ENCODE results near the gene HDAC9.

Gene HDAC9

GRCh38 chr7:18740579-18740988 is 245.0 kb downstream of the HDAC9 start:
- TF ChIP-seq, protein P1, sequence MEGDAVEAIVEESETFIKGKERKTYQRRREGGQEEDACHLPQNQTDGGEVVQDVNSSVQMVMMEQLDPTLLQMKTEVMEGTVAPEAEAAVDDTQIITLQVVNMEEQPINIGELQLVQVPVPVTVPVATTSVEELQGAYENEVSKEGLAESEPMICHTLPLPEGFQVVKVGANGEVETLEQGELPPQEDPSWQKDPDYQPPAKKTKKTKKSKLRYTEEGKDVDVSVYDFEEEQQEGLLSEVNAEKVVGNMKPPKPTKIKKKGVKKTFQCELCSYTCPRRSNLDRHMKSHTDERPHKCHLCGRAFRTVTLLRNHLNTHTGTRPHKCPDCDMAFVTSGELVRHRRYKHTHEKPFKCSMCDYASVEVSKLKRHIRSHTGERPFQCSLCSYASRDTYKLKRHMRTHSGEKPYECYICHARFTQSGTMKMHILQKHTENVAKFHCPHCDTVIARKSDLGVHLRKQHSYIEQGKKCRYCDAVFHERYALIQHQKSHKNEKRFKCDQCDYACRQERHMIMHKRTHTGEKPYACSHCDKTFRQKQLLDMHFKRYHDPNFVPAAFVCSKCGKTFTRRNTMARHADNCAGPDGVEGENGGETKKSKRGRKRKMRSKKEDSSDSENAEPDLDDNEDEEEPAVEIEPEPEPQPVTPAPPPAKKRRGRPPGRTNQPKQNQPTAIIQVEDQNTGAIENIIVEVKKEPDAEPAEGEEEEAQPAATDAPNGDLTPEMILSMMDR (IDR thresholded peaks at IDR 0.05; ENCODE audit: low read depth, low read length) = no peak
- DNase-seq (ENCODE audit: low read depth, low spot score) = no peak
- no peak overlapping the region for H3K4me3 ChIP-seq (ENCODE audit: low read depth, low read length)
- in situ Hi-C loops (cut with HindIII; ENCODE audit: low sequenced_read_pairs) = no loop called here

DNA sequence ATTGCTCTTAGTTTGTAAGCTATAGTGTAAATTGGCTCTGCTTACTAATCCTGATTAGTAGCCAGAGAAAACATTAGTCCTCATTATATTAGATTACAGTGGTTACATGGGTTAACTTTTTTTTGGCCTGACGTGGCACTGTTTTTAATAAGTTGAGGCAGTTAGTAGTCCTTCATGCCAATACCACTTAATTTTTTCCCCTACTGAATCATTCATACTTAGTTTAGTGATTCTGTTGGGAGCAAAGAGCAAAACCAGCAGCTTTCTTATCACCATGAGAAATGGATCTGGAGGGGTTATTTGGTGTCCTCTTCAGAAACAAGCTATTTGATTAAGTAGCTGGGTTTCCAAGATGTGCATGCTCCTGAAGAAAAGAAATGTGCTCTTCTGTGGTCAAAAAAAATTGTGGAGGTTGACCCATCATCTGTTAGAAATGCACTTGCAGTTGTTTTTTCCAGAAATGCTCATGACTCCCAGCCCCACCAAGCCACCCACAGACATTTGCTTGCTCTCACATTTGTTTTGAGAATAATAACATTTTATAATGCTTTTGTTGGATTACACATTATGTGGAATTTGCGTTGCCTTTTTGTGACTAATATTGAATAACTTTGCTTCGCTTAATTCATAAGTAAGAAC is 258.5 kb downstream of the HDAC9 start:
- no peak overlapping the region for H3K4me3 ChIP-seq (ENCODE audit: low read depth, low read length)
- TF ChIP-seq, protein P1 (IDR thresholded peaks at IDR 0.05; ENCODE audit: low read depth, low read length) = no peak

DNA sequence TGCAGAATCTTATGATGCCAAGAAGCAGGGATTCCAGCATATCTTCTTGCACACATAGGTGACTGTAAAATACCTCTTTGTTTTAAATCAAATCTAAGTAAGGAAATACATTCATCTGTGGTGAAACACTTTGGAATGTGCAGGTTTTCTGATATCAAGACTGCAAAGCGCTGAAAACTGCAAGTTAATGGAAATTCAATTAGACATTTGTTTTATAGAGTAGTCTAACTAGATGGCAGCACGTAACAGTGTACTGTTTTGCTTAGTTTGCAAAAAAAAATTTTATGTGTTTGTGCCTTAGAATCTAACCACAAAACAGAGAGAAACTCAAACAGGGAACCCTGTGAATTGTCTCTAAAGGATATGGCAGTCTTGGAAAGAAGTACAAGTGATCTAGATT is 259.2 kb downstream of the HDAC9 start:
- H3K4me3 ChIP-seq (ENCODE audit: low read depth, low read length) = no peak overlapping the region
- DNase-seq (ENCODE audit: low read depth, low spot score) = peak; percentile 74
- in situ Hi-C loops (cut with HindIII; ENCODE audit: low sequenced_read_pairs) = no loop called here
- TF ChIP-seq, protein P1 (IDR thresholded peaks at IDR 0.05; ENCODE audit: low read depth, low read length) = no peak

More for the DNA sequence above, 258.5 kb downstream of the HDAC9 start:
- DNase-seq (ENCODE audit: low read depth, low spot score) = peak; percentile 95
- in situ Hi-C loops (cut with HindIII; ENCODE audit: low sequenced_read_pairs) = no loop called here

DNA sequence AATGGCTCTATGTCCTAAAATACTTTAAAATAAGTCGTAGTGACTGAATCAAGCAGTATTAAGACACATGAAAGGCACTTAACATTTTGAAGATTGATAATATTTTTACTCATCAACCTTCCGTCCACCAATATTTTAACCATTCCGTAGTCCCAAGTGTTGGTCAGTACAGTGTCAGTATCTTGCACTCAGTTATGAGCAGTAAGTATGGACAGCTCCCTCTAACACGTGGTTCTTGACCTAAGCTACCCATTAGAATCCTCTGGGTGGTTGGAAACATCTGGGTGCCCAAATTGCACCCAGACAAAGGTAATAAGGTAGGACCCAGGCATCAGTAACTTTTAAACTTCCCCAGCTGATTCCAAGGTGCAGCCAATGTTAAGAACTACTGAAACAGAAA is 260.2 kb downstream of the HDAC9 start:
- TF ChIP-seq, protein P1 (IDR thresholded peaks at IDR 0.05; ENCODE audit: low read depth, low read length) = no peak
- in situ Hi-C loops (cut with HindIII; ENCODE audit: low sequenced_read_pairs) = no loop called here
- H3K4me3 ChIP-seq (ENCODE audit: low read depth, low read length) = no peak overlapping the region
- DNase-seq (ENCODE audit: low read depth, low spot score) = no peak

DNA sequence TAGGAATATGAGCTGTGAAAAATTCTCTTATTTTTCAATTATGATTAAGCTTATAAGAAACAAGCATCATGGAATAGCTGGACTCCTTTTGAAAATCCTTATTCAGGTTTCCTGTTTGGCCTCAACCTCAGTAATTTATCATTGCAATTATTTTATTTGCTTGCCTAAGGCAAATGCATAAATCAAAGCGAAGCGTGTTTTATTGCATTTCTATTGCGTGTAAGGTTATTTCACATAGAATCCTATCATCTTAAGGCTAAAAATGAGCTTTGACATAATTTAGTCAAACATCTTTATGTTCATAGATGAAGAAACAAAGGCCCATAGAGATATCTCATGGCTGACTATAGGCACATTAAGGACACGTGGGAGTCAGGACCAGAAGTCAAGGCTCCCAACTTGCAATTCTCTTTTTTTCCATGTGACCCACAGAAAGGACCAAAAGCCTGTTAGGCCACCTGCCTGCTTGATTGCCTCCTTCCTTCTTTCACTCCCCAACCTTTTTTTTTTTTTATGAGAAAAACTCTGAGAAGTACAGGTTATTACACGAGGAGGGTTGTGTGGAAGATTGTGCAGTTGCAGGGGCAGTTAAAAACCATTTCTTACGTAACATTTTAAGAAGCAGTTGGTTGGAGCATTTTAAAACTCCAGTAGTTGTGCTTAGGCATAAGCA is 261.0 kb downstream of the HDAC9 start:
- in situ Hi-C loops (cut with HindIII; ENCODE audit: low sequenced_read_pairs) = no loop called here
- DNase-seq (ENCODE audit: low read depth, low spot score) = no peak
- TF ChIP-seq, protein P1 (IDR thresholded peaks at IDR 0.05; ENCODE audit: low read depth, low read length) = no peak
- H3K4me3 ChIP-seq (ENCODE audit: low read depth, low read length) = no peak overlapping the region

DNA sequence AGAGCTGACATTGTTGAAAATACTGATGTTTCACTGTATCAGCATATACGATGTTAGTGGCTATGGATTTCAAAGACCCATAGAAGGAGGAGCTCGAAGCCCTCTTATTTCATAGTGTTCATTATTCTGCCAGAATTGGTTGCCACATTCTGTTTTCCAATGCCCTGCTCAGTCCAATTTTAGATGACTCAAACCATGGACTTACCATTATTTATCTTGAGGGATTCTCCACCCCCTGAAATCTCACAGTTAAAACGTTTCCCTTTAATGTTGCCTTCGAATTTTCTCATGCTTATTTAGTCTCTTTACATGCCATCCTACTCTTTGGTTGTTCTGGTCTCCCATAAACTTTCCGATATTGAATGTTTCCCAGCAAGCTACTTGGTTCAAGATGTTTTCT is 264.5 kb downstream of the HDAC9 start:
- in situ Hi-C loops (cut with HindIII; ENCODE audit: low sequenced_read_pairs) = no loop called here
- TF ChIP-seq, protein P1 (IDR thresholded peaks at IDR 0.05; ENCODE audit: low read depth, low read length) = no peak
- no peak overlapping the region for H3K4me3 ChIP-seq (ENCODE audit: low read depth, low read length)
- DNase-seq (ENCODE audit: low read depth, low spot score) = no peak

Data from astrocyte of the spinal cord (primary cell).